HS-27A (cell line): Measurements from ENCODE around the gene BRINP1.

ENCODE experiments used
- DNase-seq: peaks from one replicate; pipeline ENCODE4 v3.0.0-alpha.2; 2012; ENCODE audit warnings: low read depth, missing footprints

The BRINP1 gene

DNA sequence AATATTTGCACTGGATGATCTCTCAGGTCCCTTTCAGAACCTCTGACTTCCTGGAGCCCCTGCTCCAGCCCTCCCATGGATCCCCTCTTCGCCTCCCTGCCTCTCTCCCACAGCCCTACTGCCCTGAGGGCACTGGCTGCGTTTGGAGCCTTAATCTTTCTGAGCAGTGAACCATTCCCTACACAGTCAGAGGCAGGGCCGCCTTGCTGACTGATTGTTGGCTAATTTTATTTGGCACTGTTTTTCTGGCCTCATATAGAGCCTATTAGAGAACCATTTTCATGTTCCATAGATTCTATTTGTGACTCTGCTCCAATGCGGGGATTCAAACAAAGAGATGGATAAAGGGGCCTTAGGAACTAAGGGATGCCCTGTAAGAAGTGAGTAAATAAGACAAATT, 91.1 kb downstream of the BRINP1 start:
- no peak for DNase-seq

DNA sequence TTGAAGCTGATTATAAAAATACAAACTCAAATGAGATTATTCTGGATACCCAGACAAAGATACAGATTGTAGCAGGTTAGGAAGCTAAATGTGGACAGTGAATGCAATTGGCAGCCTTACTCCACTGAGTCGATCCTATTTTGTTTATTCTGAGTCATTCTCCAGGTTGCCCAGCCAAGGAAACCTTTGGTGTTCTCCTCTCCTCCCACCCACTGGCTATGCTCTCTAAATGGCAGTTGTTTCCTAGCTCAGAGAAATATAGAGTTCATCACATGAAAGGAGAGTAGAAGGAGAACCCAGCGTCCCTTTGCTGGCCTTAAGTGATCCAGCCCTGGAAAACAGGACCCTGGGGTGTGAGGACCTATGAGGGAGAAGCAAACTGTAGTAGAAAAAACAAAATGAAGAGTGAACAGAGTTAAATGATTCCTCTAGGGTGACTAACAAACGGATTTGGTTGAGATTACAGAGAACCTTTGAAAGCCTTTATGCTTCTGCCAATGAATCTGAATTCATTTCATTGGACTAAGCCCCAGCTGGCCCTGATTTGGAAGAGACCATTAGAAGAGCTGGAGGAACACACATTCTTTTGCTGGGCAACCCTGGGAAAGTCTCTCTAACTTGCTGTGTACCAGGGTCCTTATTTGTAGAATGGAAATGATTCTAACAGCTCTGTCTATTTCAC, 95.1 kb downstream of the BRINP1 start:
- no peak for DNase-seq

DNA sequence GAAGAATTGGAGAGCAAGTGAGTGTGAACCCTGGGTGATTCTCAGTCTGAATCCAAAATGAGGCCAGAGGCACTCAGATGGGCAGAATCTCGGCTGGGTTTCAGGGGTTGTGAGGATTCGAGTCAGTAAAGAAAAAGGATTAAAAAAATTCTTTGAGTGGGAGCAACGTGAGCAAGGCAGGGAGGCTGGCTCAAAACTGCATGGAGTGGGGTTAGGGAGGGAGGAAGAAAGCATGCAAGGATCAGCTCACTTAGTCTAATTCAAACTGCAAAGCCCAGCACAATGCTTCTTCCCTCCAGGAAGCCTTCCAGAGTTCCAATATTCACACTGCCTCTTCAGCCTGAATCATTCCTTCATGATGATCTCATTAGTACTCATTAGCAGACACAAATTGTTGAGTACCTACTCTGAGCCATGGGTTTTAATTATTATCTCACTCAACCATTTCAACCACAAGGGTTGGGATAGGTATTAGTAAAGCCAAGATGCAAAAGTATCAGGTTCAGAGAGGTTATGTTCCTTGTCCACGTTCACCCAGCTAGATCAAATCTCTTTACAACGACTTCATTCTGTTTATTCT, 95.8 kb downstream of the BRINP1 start:
- DNase-seq: no peak

DNA sequence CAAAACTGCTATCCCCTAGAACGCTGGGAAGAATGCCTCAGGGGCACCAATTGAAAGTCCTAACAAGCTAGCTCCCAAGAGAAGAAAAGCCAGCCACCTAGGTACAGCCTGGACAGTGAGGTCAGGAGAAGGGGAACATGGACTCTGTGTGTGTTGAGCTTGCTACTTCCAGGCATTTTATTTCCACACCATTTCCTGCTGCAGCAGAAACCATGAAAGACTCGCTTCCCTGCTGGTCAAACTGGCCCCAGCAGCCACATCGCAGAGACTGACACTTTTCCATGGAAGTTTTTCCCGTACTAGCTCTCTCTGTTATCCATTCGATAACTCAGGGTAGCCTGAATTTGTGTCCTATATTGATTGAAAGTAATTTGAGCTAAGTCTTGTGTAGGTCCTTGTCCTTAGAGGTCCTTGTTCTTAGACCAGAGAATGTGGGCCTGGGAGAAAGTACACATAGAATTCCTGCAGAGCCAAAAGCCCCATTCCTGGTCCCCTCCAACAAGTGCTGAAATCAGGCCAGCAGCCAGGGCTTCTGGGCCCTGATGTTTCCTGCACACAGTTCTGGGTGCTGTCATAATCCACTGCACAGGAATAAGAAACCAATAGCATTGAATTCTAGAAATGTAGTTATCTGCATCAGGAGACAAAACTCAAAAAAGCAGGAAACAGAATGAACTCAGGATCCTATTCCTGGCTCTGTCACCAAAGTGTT, 96.6 kb downstream of the BRINP1 start:
- DNase-seq: no peak

DNA sequence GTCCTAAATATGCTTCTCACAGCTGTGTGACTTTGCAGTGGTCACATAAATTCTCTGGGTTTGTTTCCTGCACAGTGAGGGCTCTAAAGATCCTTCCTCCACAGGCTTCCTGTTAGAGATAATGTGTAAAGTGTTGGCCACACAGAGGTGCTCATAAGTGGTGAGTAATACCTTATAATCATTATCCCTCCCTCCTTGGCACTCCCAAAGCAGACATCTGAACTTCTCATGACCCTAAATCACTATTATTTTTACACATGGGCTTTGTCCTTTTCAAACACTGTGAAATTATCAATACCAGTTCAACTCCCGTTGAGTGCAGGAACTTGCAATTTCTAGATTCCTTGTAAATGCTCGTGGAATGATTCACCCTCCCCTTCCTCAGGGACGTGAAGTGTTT, 100.2 kb downstream of the BRINP1 start:
- DNase-seq: no peak

DNA sequence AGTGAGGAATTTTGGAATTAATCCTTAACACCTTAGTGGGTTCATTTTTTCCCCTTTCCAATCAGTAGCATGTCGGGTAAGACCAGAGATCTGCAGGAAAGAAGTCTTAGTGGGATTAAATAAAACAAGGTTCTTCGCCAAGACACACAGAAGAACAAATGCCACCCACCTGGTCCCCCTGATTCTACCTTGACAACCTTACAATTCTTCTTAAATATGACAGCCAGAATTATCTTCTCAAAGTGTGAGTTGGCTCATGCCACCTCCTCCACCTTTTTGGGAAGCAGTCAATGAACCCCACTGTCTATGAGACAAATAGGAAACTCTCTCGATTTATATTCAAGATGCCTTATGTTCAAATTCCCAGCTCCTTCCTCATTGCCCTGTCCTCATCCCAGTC, 105.1 kb downstream of the BRINP1 start:
- DNase-seq: no peak

DNA sequence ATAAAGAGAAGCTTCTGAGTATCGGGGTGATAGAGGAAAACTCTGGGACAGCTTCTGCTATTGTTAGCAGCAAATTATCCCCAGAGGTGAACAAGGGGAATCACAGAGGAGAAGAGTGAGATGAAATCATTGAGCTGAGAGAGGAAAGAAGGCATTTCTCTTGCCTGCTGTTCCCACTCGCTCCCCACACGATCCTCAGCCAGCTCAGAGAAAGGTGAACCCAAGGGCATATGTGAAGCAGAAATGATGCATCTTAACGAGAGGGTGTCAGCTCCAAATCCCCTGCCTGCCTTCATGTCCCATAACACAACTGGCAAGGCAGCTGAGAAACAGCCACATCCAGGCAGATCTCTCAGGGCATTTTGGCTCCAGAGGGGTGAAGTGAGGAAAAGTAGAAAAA, 111.6 kb downstream of the BRINP1 start:
- DNase-seq: no peak

DNA sequence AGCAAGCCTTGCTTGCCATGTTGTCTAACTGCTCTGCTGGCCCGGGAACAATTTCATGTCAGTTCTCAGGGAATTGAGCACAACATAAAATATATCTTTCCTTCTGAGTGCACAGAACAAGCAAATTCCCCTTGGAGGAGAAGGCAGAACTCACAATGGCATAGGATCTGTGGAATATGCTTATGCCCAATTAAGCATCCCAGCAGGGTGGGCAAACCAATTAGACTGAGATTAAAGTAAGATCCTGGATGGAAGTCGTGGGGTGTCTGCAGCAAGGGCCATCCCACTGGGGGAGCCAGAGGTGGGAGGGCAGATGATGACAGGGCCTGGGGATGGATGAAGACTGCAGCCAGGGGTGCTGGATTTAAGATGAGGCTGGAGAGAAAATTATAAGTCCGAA, 114.1 kb downstream of the BRINP1 start:
- DNase-seq: no peak

DNA sequence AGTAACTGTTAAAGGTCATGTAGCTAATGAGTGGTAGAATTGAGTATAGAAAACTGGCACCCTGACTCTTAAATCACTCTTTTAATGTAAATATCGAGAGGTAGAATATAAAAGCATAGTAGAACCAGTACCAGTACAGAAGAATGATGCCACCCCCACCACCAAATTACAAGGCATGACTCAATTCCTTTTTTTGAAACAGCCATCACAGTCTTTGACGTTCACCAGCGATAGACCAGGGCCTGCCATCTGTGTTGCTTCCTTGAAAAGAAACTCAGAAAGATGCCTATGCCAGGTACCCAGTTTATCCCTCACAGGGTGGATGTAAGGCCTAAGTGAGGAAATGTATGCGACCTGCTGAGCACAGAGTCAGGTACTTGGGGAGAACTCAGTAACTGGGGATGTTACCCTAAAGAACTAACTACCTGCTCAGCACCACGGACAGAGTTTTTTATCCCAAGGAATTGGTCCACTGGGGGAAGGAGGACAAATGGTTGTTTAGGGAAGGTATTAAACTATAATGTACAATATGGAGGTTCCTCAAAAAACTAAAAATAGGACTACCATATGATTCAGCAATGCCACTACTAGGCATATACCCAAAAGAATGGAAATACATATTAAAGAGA, 116.5 kb downstream of the BRINP1 start:
- no peak for DNase-seq

DNA sequence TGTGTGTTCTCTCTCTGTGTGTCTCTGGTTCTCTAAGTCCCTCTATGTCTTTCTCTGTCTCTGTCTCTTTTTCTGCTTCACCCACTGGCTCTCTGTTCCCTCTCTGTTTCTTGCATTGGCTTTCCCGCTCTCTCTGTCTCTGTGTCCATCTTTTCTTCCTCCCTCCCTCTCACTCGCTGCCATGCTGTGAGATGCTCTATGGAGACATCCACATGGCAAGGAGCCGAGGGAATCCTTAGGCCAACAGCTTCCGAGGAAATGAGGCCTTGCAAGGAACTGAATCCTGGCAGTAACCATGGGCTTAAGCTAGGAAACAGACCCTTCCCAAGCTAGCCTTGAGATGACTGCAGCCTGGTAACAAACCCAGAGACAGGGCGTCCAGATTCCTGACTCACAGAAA, 117.3 kb downstream of the BRINP1 start:
- no peak for DNase-seq

DNA sequence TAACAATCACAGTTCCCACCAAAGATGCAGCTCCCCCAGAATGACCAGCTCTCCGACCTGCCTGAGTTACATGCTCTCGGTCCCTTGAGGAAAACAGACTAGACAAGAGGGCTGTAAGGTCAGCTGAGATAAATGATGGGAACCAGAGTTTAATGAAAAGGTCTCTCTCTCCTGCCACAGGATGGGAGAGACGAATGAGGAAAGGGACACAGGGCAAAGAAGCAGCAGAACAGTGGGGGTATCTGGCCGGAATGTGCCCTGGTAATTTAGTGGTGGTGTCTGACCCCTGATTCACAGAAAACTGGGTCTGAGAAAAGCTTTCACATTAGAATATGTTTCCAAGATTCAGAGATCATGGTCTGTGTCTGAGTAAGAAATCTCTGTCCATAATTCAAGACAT, 118.5 kb downstream of the BRINP1 start:
- DNase-seq: no peak

DNA sequence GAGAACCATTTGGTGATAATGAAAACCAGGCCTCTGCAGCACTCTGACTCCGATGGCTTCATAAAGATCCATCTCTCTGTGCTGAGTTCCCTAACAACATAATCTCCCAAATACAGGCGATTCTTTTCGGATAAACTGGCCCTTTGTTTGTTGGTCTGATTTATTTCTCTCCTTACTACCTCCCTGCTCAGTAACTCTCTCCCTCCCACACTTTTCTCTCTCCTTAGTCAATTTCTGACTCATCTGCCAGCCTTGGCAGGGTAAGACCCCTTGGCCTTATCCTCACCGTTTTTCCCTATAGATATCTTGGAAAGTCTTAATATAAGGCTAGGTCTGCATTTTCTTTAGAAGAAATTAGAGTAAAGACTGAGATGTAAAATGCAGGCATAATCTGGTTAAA, 128.7 kb downstream of the BRINP1 start:
- no peak for DNase-seq

DNA sequence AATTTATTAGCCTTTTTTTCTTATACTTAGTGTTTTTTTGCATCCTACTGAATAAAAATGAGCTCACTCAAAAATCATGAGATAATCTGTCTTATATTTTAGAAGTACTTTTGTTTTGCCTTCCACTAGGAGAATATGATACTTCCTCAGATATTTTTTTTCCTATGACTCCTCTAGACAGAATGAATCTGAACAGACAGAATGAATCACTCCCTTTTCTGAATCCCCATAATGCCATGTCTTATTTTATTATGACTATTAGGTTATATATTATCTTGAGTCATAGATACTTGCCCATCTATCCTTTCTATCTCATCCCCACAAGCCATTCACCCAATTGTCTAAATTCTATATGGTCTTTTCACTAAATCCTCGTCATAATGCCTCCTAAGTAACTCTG, 134.6 kb downstream of the BRINP1 start:
- no peak for DNase-seq

DNA sequence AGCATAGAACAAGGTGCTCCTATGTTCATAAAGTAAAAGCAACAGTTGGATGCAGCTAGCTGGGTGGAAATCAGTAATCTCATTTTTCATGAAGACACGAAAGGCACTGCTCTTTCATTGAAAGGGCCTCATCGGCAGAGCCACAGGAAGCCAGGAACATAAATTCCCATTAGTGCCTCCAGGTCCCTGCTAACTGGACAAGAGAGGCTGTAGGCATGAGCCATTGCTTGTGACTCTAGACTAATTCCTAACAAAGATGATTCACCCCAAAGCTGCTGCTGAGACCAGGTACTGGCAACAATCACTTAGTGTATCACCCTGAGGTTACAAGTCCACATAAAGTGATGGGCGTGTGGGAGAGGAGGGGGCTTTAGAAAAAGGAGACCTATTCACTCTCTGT, 141.8 kb downstream of the BRINP1 start:
- no peak for DNase-seq

DNA sequence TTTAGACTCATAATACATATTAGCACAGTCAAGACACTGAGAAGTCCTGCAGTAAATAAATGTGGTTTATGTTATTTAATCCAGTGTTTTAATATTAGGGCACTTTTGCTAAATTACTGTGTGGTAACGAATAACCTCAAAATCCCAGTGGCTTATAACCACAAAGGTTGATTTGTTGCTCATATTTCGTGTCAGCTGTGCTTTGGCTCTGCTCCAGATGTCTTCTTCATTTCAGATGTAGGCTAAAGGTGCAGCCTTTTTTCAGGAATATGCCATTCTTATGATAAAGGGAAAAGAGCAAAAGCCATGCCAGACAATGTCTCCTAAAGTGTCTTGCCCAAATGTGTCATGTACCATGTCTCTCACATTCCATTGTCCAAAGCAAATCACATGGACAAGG, 144.8 kb downstream of the BRINP1 start:
- DNase-seq: no peak

DNA sequence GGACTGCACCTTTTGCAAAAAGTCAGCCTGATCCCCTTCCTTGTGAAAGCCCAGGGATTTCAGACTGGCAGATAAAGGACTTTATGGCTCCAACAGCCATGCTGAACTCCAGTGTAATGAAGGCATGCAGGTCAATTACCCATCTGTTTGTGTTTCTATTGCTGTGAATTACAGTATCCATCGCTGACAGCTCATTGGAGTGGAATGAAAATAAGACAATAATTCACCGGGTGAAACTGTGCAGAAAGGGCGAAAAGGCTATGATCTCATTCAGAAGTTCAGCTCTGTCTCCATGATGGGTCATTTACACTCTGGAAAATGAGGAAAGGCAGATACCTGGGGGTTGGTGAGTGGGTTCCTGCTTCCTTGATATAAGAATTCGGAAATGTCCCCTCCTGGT, 148.0 kb downstream of the BRINP1 start:
- no peak for DNase-seq

DNA sequence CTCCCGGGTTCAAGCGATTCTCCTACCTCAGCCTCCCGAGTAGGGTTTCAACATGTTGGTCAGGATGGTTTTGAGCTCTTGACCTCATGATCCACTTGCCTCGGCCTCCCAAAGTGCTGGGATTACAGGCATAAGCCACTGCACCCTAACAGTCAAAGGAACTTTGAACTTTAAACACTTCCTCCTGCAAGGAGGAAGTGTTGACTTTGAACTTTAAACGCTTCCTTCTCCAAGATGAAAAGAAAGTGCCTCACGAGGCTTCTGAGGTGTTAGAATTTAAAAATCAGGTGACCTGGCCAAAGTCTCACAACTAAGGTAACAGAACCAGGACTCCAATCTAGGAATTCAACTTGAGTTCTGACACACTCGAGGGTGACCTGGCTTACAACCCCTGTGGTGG, 150.9 kb downstream of the BRINP1 start:
- DNase-seq: no peak

DNA sequence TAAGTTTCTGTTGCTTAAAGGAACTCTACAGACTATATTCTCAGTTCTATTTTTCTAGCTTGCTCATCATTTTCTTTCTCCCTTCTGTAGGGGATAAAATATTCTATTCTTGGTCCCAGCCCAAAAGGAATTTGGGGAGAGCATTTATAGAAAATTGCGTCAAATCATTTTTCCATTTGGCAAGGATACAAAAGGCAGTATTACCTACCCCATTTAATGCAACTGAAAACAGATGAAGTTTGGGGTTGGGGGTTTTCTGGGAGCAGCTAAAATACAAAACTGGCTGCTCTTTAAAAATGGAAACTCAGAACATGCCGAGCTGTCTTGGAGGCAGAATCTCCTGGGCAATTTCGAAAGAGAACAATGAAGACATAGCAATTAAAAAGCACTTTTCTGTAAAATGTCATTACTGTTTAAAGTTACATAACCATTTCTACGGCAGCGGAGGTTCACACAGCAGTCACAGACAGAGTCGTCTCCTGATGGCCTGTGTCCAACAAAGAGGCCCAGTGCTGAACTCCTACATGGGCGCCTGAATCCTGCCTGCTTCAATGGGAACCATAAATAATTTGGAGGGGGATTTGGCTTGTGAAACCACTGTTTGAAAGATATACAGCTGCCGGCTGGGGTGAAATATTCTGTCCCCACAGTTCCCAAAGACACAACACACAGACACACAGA, 152.4 kb downstream of the BRINP1 start:
- no peak for DNase-seq

DNA sequence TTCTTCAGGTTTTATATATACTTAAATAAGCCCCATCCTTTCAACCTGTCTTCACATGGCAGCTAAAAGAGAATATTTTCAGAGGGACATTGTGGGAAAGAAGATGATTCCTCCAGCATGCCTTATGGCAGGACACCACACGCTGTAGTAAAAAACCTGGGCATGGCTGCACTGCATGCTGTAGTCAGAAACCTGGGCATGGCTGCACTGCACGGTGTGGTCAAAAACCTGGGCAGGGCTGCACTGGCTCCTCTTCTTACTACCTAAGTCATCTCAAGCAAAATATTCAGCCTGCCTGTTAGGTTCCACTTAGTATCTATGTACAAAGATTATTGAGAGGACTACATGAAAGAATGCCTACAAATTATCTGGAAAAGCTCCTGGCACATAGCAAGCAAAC, 153.6 kb downstream of the BRINP1 start:
- DNase-seq: no peak

DNA sequence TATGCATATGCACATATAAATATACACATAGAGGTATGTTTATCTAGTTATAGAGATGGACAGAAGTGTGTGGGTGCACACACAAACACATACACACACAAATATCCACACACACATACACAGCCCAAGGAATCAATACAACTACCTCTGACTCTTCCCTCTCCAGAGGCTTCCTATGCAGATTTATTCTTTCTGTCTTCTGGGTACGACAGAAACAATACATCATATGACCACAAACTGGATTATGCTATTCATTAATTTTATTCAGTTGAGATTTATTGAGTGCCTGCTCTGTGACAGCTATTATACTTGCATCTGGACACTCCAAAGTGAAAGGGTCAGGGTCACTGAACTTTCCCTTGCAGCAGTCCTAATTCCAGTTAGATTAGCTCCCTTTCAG, 155.8 kb downstream of the BRINP1 start:
- DNase-seq: no peak

DNA sequence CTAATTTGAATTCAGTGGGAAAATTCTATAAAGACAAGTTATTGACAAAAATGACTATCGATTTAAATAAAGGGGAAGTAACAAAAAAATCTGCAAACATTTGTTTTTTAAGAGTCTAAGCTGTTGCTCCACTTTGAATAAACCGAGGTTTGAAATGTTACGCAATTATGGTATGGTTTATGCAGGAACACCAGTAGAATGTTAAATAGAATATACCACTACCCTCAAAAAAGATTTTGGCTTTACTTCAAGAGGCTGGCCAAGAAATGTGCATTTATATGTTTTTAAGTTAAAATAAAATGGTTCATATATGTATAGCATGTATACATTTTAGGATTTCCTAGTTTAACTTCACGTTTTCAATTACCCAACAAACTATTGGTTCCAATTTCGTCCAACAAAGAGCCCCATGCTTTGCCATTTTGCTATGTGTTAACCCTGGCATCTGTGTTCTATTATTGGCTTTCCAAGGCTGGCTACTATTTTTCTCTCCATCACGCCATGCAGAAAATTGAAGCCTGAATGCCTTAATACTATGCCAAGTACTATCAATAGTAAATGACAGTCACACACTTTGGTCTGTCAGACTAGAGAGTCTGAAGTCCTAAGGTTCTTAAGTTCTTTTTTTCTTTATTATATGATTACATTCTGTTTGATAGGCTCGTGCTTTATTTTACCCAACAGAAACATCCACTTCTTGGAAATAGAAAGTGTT, 171.2 kb downstream of the BRINP1 start:
- no peak for DNase-seq

DNA sequence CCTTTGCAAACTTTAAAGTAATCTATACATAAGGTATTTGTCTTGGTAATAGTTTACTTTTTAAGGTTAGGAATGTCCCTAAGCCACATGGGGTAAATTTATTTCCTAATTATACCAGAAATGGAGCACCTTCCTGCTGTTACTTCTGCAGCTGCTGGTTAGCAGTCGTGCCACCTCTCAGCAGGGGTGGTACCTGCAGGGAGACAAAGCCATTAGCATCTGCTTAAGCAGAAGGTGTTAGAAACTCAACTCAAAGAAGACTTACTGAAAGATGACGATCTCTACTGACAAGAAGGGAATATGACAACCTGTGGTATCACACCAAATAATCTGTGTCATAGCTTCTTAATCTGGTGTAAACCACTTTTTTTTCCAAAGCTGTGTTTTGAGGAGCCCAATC, 173.7 kb downstream of the BRINP1 start:
- no peak for DNase-seq
